SK-N-MC (cell line): ENCODE data around the gene BNIP2.
"Not testable (repeated sequence)": the region's sequence is repeated elsewhere in the genome, so short reads cannot be mapped to it uniquely, and the experiment has no call there.

Experiments used
- DNase-seq: peaks from one replicate; pipeline ENCODE4 v3.0.0-alpha.2; 2011; ENCODE audit warnings: low read depth, low spot score
- H3K27ac ChIP-seq: fragments of 200-600 bp; sonication (generic); 2 replicates; pipeline ENCODE4 v1.5.1; 2016; ENCODE audit warnings: mixed run types
- H3K36me3 ChIP-seq: fragments of 200-600 bp; sonication (generic); 2 replicates; pipeline ENCODE4 v1.6.1; 2017; ENCODE audit warnings: antibody characterized with exemption, low read length, mixed read lengths; ENCODE audit not compliant: insufficient read depth
- H3K4me3 ChIP-seq: fragments of 200-600 bp; sonication (generic); 2 replicates; pipeline ENCODE4 v1.5.1; 2016
- H3K9ac ChIP-seq: fragments of 200-600 bp; sonication (generic); 2 replicates; pipeline ENCODE4 v1.8.0; 2017; ENCODE audit warnings: mixed run types, mixed read lengths; ENCODE audit not compliant: insufficient read length
- H3K9me3 ChIP-seq: fragments of 200-600 bp; sonication (generic); 2 replicates; pipeline ENCODE4 v1.6.1; 2017; ENCODE audit warnings: low read depth, mild to moderate bottlenecking, antibody characterized with exemption, low read length, moderate library complexity, mixed read lengths
- EZH2 ChIP-seq: fragments of 200-600 bp; sonication (generic); IDR thresholded peaks from one replicate; pipeline ENCODE4 v1.6.1; 2017; ENCODE audit warnings: antibody characterized with exemption
- FOXP2 ChIP-seq: optimal IDR thresholded peaks from 2 replicates; pipeline ENCODE3; 2011; ENCODE audit warnings: mild to moderate bottlenecking, moderate library complexity; ENCODE audit not compliant: insufficient read depth; ENCODE audit errors: extremely low read length, control extremely low read depth
- POLR2AphosphoS5 ChIP-seq: IDR thresholded peaks from 2 replicates; pipeline ENCODE4 v1.6.1; 2012; ENCODE audit warnings: mild to moderate bottlenecking, low read depth, low read length, borderline replicate concordance

BNIP2 gene

GRCh38 chr15:59654046-59654445 lies 35.1 kb downstream of the BNIP2 start:
- H3K9me3 ChIP-seq = 0 out of 2 replicates have a peak, but pooled peaks cover 7% of the 10 kb centered on the region
- no peak overlapping the region for H3K4me3 ChIP-seq
- H3K9ac ChIP-seq = no peak overlapping the region
- DNase-seq = no peak
- H3K36me3 ChIP-seq = peaks cover 69% of the 10 kb centered on the region
- no peak for TF ChIP-seq POLR2AphosphoS5
- TF ChIP-seq FOXP2 = no peak
- no peak for TF ChIP-seq EZH2
- no peak overlapping the region for H3K27ac ChIP-seq

GRCh38 chr15:59649603-59650002 lies 39.5 kb downstream of the BNIP2 start:
- no peak overlapping the region for H3K9ac ChIP-seq
- H3K36me3 ChIP-seq = peaks cover 74% of the 10 kb centered on the region
- TF ChIP-seq FOXP2 = no peak
- no peak for TF ChIP-seq EZH2
- no peak for TF ChIP-seq POLR2AphosphoS5
- H3K9me3 ChIP-seq = 0 out of 2 replicates have a peak, but pooled peaks cover 7% of the 10 kb centered on the region
- H3K4me3 ChIP-seq = no peak overlapping the region
- H3K27ac ChIP-seq = no peak overlapping the region
- DNase-seq = no peak

- H3K36me3 ChIP-seq = peaks cover 56% of the 10 kb centered on the region
- H3K4me3 ChIP-seq = no peak overlapping the region
- DNase-seq = no peak
- no peak overlapping the region for H3K27ac ChIP-seq
- TF ChIP-seq EZH2 (no peak), POLR2AphosphoS5 (no peak), FOXP2 (no peak)
- no peak overlapping the region for H3K9ac ChIP-seq
- no peaks in the 10 kb centered on the region for H3K9me3 ChIP-seq
These were observed 42.0 kb downstream of the BNIP2 start for GRCh38 chr15:59647085-59647484.

GRCh38 chr15:59646277-59646676 lies 42.8 kb downstream of the BNIP2 start:
- Histone ChIP-seq H3K9ac (no peak overlapping the region), H3K27ac (no peak overlapping the region), H3K4me3 (no peak overlapping the region), H3K9me3 (no peaks in the 10 kb centered on the region), H3K36me3 (peaks cover 53% of the 10 kb centered on the region)
- DNase-seq = no peak
- TF ChIP-seq POLR2AphosphoS5 (no peak), FOXP2 (no peak), EZH2 (no peak)

DNA sequence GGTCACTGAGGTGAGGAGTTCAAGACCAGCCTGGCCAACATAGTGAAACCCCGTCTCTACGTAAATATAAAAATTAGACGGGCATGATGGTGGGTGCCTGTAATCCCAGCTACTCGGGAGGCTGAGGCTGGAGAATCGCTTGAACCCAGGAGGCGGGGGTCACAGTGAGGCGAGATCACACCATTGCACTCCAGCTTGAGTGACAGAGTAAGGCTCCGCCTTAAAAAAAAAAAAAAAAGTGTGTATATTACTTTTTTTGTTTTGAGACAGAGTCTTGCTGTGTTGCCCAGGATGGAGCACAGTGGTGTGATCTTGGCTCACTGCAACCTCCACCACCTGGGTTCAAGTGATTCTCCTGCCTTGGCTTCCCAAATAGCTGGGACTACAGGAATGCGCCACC lies 43.3 kb downstream of the BNIP2 start:
- H3K27ac ChIP-seq, DNase-seq, H3K4me3 ChIP-seq, H3K9me3 ChIP-seq, H3K9ac ChIP-seq: not testable (repeated sequence)
- peaks cover 49% of the 10 kb centered on the region for H3K36me3 ChIP-seq

DNA sequence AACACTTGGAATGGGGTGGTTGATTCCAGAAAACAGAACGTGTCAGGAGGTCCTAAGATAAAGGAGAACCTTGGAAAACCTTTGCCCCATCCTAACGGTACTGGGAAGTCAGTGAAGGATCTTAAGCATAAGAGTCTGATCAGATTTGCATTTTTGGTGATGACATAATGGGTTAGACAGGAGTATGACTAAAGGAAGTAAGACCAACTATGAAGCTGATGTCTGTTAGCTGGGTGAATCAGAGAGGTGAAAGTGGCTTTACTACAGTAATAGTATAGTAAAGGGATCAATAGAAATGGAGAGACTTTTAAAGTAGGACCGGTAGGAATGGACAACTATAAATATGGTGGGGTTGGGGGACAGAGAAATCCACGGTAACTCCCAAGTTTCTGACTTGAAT lies 44.4 kb downstream of the BNIP2 start:
- H3K36me3 ChIP-seq = peaks cover 45% of the 10 kb centered on the region
- TF ChIP-seq POLR2AphosphoS5 = no peak
- TF ChIP-seq FOXP2 = no peak
- no peak for TF ChIP-seq EZH2
- H3K9ac ChIP-seq = no peak overlapping the region
- H3K9me3 ChIP-seq = no peaks in the 10 kb centered on the region
- no peak for DNase-seq
- H3K4me3 ChIP-seq = no peak overlapping the region
- no peak overlapping the region for H3K27ac ChIP-seq

GRCh38 chr15:59642351-59642750 lies 46.8 kb downstream of the BNIP2 start:
- H3K9ac ChIP-seq = no peak overlapping the region
- H3K36me3 ChIP-seq = peaks cover 52% of the 10 kb centered on the region
- no peak for TF ChIP-seq FOXP2
- no peak for TF ChIP-seq POLR2AphosphoS5
- no peak for TF ChIP-seq EZH2
- DNase-seq = no peak
- H3K4me3 ChIP-seq = no peak overlapping the region
- H3K27ac ChIP-seq = no peak overlapping the region
- no peaks in the 10 kb centered on the region for H3K9me3 ChIP-seq

DNA sequence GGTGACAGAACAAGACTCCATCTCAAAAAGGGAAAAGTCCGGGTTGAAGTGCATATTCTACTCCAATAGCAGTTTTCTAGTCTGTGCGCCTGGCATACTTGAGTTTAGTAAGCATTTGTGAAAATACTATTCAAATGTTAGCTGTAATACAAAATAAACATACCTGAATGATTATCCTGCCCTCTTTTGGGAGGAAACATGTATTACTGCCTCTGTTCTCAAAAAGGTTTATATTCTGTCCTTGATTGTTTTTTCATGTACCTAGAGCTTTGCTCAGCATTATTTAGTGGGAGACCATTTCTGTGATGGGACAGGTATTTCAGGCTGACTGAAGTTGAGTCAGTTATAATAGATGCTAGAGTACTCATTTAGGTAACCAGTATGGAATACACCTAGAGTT lies 51.6 kb downstream of the BNIP2 start:
- H3K27ac ChIP-seq = not testable (repeated sequence)

GRCh38 chr15:59636184-59636583 lies 52.9 kb downstream of the BNIP2 start:
- Histone ChIP-seq H3K27ac (no peak overlapping the region), H3K36me3 (peaks cover 22% of the 10 kb centered on the region), H3K9me3 (no peaks in the 10 kb centered on the region), H3K4me3 (no peak overlapping the region), H3K9ac (no peak overlapping the region)
- DNase-seq = no peak
- TF ChIP-seq POLR2AphosphoS5 (no peak), FOXP2 (no peak), EZH2 (no peak)

More for the DNA sequence above, 51.6 kb downstream of the BNIP2 start:
- not testable (repeated sequence) for H3K4me3 ChIP-seq, DNase-seq, H3K9ac ChIP-seq, H3K9me3 ChIP-seq
- peaks cover 30% of the 10 kb centered on the region for H3K36me3 ChIP-seq

- Histone ChIP-seq H3K36me3 (no peaks in the 10 kb centered on the region; the same call in 1 of the 2 replicates), H3K9ac (no peak overlapping the region), H3K4me3 (no peak overlapping the region), H3K27ac (no peak overlapping the region), H3K9me3 (no peaks in the 10 kb centered on the region)
- TF ChIP-seq FOXP2 (no peak), EZH2 (no peak), POLR2AphosphoS5 (no peak)
- no peak for DNase-seq
These were observed 56.4 kb downstream of the BNIP2 start for GRCh38 chr15:59632714-59633113.
